Esophagus squamous epithelium (tissue), 5 donors: ENCODE data around the gene CNTNAP4. TPM values are rescaled to one million over a fixed set of nuclear protein-coding genes. Genes with fewer than 3 reads are reported as not detected.

ENCODE experiments used
- DNase-seq: peaks from one replicate; lab custom pipeline; 2025; lab: John Stamatoyannopoulos, UW
- H3K27ac ChIP-seq, 4 donors: fragments of 200-600 bp; sonication (generic); one replicate each; pipeline ENCODE4 v1.5.1; 2016 to 2019; ENCODE audit warnings: mild to moderate bottlenecking in 1 of 4
- H3K27me3 ChIP-seq, 4 donors: fragments of 200-600 bp; sonication (generic); 1 replicate in 3 of 4; 2 replicates in 1 of 4; pipeline versions ENCODE4 v1.5.1 to v1.6.0; 2017 to 2021; ENCODE audit warnings: antibody characterized with exemption in 1 of 4
- H3K36me3 ChIP-seq, 3 donors: fragments of 200-600 bp; sonication (generic); one replicate each; pipeline ENCODE4 v1.5.1; 2016 to 2019
- H3K4me1 ChIP-seq, 3 donors: fragments of 200-600 bp; sonication (generic); one replicate each; pipeline ENCODE4 v1.5.1; 2017 to 2019
- H3K4me3 ChIP-seq, 4 donors: fragments of 200-600 bp; sonication (generic); 1 replicate in 3 of 4; 2 replicates in 1 of 4; pipeline ENCODE4 v1.5.1; 2016 to 2019; ENCODE audit warnings: mild to moderate bottlenecking in 2 of 4, moderate library complexity in 1 of 4
- H3K9me3 ChIP-seq, 3 donors: fragments of 200-600 bp; sonication (generic); one replicate each; pipeline ENCODE4 v1.5.1; 2016 to 2019
- POLR2A ChIP-seq, 4 donors: fragments of 450-650 bp; IDR thresholded peaks; one replicate each; pipeline ENCODE4 v1.6.1; 2017; ENCODE audit warnings: antibody characterized with exemption in 4 of 4, mild to moderate bottlenecking in 4 of 4, moderate library complexity in 3 of 4
- WGBS, 2 donors: methylation state at CpG; one replicate each; pipeline ENCODE4 v1.1.5; 2018; 5-methylcytosine and 5-hydroxymethylcytosine counted together
- intact Hi-C: fragments of 100-400 bp; cut with DNase I; formaldehyde crosslinking; loops from one replicate; pipeline ENCODE4 v1.15.0; 2022
- total RNA-seq, 4 donors: library from RNA; depleted of rRNA; stranded (reverse); fragments of >200 nt; gene quantifications; one replicate each; pipeline ENCODE4 v1.1.0, GENCODE V29; 2016
- TF ChIP-seq, protein P1 (sequence below), 6 experiments: fragments of 450-650 bp in 4 of 6; fragments of 200-600 bp in 2 of 6; sonication (generic) in 2 of 6; IDR thresholded peaks; one replicate each; pipeline ENCODE4 v1.5.1; 2016 to 2019; ENCODE audit warnings: antibody characterized with exemption in 6 of 6, mild to moderate bottlenecking in 4 of 6, moderate library complexity in 4 of 6
- donor health status: DM: yes; HTN: yes; CAD: no.

The CNTNAP4 gene
- total RNA-seq, 4 donors from 2014 or later: not detected

DNA sequence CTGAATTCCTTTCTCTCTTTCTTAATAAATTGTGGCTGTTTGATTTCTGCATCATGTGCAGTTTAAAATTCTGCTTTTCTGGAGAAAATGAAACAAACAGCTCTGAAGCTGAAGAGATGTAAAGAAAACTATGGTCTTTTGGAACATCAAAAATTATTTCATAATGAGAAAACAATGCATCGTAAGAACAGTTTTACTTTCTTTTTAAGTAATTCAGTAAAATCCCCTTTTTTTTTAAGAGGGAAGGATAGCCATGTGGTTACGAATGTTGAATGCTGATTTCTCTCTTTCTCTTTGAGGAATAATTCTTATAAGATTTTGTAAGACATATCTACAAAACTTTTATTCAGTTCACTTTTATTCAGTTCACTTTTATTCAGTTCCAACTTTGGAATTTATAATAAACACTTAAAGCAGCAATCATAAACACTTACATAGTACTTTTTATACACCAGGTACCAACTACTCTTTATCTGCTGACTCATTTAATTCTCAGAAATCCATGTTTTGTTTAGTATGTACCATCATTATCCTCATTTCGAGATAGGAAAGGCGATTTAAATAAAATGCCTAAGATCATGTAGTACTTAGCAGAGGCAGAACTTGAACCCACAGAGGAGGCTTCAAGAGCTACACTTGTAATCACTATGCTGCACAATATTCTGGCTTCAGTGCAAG is 26.6 kb downstream of the CNTNAP4 start:
- H3K4me1 ChIP-seq: no peaks in the 10 kb centered on the region
- intact Hi-C loops: no loop called here
- WGBS, 2 donors: 60 to 63% methylated on average over 4 of the region's 4 CpGs
- no peak for TF ChIP-seq POLR2A (IDR thresholded peaks at IDR 0.05)
- TF ChIP-seq, protein P1, sequence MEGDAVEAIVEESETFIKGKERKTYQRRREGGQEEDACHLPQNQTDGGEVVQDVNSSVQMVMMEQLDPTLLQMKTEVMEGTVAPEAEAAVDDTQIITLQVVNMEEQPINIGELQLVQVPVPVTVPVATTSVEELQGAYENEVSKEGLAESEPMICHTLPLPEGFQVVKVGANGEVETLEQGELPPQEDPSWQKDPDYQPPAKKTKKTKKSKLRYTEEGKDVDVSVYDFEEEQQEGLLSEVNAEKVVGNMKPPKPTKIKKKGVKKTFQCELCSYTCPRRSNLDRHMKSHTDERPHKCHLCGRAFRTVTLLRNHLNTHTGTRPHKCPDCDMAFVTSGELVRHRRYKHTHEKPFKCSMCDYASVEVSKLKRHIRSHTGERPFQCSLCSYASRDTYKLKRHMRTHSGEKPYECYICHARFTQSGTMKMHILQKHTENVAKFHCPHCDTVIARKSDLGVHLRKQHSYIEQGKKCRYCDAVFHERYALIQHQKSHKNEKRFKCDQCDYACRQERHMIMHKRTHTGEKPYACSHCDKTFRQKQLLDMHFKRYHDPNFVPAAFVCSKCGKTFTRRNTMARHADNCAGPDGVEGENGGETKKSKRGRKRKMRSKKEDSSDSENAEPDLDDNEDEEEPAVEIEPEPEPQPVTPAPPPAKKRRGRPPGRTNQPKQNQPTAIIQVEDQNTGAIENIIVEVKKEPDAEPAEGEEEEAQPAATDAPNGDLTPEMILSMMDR (IDR thresholded peaks at IDR 0.05): no peak
- H3K27me3 ChIP-seq: no peaks in the 10 kb centered on the region
- no peak overlapping the region for H3K27ac ChIP-seq
- no peak for DNase-seq
- no peaks in the 10 kb centered on the region for H3K36me3 ChIP-seq
- H3K4me3 ChIP-seq: no peak overlapping the region
- no peaks in the 10 kb centered on the region for H3K9me3 ChIP-seq

DNA sequence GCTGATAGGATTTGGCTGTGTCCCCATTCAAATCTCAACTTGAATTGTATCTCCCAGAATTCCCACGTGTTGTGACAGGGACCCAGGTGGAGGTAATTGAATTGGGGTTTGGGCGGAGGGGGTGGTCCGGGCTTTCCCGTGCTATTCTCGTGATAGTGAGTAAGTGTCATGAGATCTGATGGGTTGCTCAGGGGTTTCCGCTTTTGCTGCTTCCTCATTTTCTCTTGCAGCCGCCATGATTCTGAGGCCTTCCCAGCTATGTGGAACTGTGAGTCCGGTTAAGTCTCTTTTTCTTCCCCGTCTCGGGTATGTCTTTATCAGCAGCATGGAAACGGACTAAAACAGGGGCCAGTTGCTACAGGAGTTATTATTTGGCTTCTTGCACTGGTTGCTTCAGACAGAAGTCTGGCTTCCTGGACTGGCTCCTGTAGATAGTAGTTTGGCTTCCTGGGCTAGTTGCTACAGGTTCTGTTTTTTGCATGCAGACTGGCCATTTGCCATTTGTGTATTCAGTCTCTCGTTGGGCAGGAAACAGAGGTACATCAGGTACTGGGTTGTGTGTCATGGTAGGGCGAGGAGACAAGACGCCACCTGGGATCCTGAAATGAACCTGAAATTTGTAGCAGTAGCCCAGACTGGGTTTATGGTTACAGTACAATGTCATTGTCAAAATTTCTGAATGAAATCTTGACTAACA is 32.6 kb downstream of the CNTNAP4 start:
- Histone ChIP-seq H3K27me3 (no peaks in the 10 kb centered on the region), H3K4me3 (no peak overlapping the region), H3K27ac (no peak overlapping the region), H3K4me1 (no peaks in the 10 kb centered on the region), H3K36me3 (no peaks in the 10 kb centered on the region), H3K9me3 (peaks cover 0 to 9% (median 0%) of the 10 kb centered on the region in 3 donors)
- intact Hi-C loops: no loop called here
- TF ChIP-seq, protein P1 (IDR thresholded peaks at IDR 0.05): no peak
- no peak for TF ChIP-seq POLR2A (IDR thresholded peaks at IDR 0.05)
- DNase-seq: no peak
- WGBS, 2 donors: 78 to 83% methylated on average over 14 of the region's 14 CpGs

DNA sequence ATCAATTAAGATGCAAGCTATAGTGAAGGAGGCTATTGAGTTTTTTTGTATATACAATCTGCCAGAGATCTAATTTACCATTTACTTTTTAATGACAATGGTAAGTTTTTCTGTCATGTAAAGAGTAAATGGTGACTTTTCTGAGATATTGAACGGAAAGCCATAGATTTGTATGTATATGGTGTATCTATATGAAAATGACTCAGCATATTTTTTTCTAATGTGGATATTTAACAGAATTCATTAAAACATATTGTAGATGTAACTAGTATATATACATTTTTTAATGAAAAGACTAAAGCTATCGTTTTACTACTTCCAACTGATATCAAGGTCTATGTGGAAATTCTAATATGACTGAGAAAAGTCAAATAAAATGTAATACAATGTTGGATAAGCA is 34.1 kb downstream of the CNTNAP4 start:
- Histone ChIP-seq H3K27me3 (no peaks in the 10 kb centered on the region), H3K9me3 (peaks cover 0 to 9% (median 0%) of the 10 kb centered on the region in 3 donors), H3K4me1 (no peaks in the 10 kb centered on the region), H3K36me3 (no peaks in the 10 kb centered on the region), H3K27ac (no peak overlapping the region), H3K4me3 (no peak overlapping the region)
- 63 to 70% methylated on average over 2 of the region's 2 CpGs for WGBS, 2 donors
- TF ChIP-seq, protein P1 (IDR thresholded peaks at IDR 0.05): no peak
- TF ChIP-seq POLR2A (IDR thresholded peaks at IDR 0.05): no peak
- no peak for DNase-seq
- intact Hi-C loops: no loop called here

DNA sequence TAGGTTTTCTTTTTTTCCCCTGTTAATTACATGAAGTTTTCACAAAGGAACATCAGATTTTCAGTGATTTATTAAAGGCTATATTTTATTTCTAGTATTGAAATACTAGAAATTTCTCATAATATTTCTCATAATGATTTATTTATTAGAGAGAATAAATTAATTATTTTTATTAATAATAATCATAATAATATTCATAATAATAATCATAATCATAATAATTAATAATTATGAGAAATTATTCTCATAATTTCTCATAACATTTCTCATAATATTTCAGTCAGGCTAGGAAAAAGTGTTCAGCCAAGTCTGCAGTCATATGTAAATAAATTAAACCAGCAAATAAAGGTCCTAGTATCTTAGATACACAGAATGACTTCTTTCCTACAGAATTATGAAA is 41.4 kb downstream of the CNTNAP4 start:
- Histone ChIP-seq H3K9me3 (no peaks in the 10 kb centered on the region), H3K27me3 (no peaks in the 10 kb centered on the region), H3K4me3 (no peak overlapping the region), H3K36me3 (no peaks in the 10 kb centered on the region), H3K4me1 (no peaks in the 10 kb centered on the region), H3K27ac (no peak overlapping the region)
- no peak for TF ChIP-seq POLR2A (IDR thresholded peaks at IDR 0.05)
- TF ChIP-seq, protein P1 (IDR thresholded peaks at IDR 0.05): no peak
- intact Hi-C loops: no loop called here
- DNase-seq: no peak

DNA sequence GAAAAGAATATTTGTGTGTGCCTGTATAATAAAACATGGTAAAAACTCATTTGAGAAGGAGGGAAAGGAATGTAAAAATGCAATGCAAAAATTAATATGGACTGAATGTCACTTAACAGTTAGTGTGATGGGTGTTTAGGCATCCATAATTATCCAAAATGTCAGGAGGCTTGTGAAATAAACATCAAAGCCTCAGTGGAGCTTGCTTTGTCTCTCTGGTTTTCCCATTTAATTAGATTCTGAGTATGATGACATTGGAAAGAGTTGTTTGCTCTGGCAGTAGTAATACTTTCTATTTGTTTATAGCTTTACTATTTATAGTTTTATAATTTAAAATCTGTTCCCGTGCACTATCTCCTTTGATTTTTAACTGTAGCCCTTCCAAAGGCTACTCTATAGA is 51.9 kb downstream of the CNTNAP4 start:
- Histone ChIP-seq H3K36me3 (no peaks in the 10 kb centered on the region), H3K27ac (no peak overlapping the region), H3K9me3 (no peaks in the 10 kb centered on the region), H3K4me1 (no peaks in the 10 kb centered on the region), H3K4me3 (no peak overlapping the region), H3K27me3 (no peaks in the 10 kb centered on the region)
- DNase-seq: no peak
- no peak for TF ChIP-seq POLR2A (IDR thresholded peaks at IDR 0.05)
- TF ChIP-seq, protein P1 (IDR thresholded peaks at IDR 0.05): no peak
- intact Hi-C loops: no loop called here
- WGBS, 2 donors: 30 to 36% methylated on average over 1 of the region's 1 CpG
